Spinal cord (tissue), 10 donors: ENCODE results near the gene PDIA3. TPM values are rescaled to one million over a fixed set of nuclear protein-coding genes. Genes with fewer than 3 reads are reported as not detected.
"Not testable (repeated sequence)": the region's sequence is repeated elsewhere in the genome, so short reads cannot be mapped to it uniquely, and the experiment has no call there.

Source experiments
- DNase-seq, 6 donors: peaks; one replicate each; pipeline versions ENCODE4 v3.0.0 to v3.0.0-alpha.2; 2013 to 2015; ENCODE audit warnings: low spot score in 6 of 6, low read depth in 4 of 6
- H3K27ac ChIP-seq: one replicate; pipeline ENCODE4 v1.5.1; 2013; ENCODE audit warnings: low read depth, low read length, control low read depth
- H3K27me3 ChIP-seq: one replicate; pipeline ENCODE4 v1.6.1; 2013; ENCODE audit warnings: low read length; ENCODE audit not compliant: control insufficient read depth, insufficient read depth
- H3K36me3 ChIP-seq: one replicate; pipeline ENCODE4 v1.6.1; 2013; ENCODE audit warnings: low read length; ENCODE audit not compliant: control insufficient read depth, insufficient read depth
- H3K4me1 ChIP-seq: one replicate; pipeline ENCODE4 v1.6.1; 2013; ENCODE audit warnings: low read length; ENCODE audit not compliant: control insufficient read depth, insufficient read depth
- H3K4me3 ChIP-seq: one replicate; pipeline ENCODE4 v1.5.1; 2013; ENCODE audit warnings: low read depth, low read length, control low read depth
- H3K9me3 ChIP-seq: one replicate; pipeline ENCODE4 v1.6.1; 2013; ENCODE audit warnings: low read length; ENCODE audit not compliant: control insufficient read depth, insufficient read depth
- WGBS: methylation state at CpG from one replicate; pipeline ENCODE4 v1.1.5; 2013; ENCODE audit warnings: missing lambda C conversion rate; ENCODE audit not compliant: insufficient coverage; 5-methylcytosine and 5-hydroxymethylcytosine counted together
- polyA plus RNA-seq, 2 donors: library from polyadenylated mRNA; unstranded; fragments of 120-200 nt; gene quantifications; one replicate each; pipeline ENCODE4 v1.2.1, GENCODE V29; 2013; ENCODE audit not compliant: insufficient read length in 2 of 2
- small RNA-seq: library from RNA; depleted of rRNA; stranded (forward); fragments of <200 nt; gene quantifications from one replicate; pipeline ENCODE3, GENCODE V24; 2014; ENCODE audit warnings: low replicate concordance
- total RNA-seq, 2 donors: library from RNA; depleted of rRNA in 1 of 2; stranded (reverse); fragments of 120-200 nt in 1 of 2; fragments of >200 nt in 1 of 2; gene quantifications; one replicate each; pipeline versions ENCODE4 v1.2.3 to v1.2.4, GENCODE V29; 2013 to 2014
- donor health status: healthy.

Gene PDIA3
- total and polyA plus RNA-seq, 4 donors, result 120 to 272 (median 221) TPM

DNA sequence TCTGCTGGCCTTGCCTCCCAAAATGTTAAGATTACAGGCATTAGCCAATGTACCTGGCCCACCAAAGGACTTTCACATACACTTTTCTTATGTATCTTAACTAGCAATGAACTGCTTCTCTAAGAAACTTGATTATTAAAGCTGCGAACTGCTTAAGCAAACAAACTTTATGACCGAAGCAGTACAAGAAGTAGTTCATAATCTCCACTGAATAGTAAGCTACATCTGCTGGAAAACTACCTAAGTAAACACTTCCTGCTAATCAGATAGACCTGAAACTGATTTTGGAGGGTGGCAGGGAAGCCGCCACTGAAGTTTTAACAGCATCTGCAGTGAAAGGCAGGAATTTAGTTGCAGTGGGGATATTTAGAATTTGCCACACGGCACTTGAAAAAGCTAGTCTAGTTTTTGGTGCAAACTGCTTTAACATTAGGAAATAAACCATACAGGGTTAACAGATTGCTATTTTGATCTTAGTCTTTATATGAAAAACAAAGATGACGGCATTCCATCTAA, 62.3 kb downstream of the PDIA3 start:
- no CpG with 5 or more reads among the region's 5 CpGs for WGBS
- H3K36me3 ChIP-seq, result peaks cover 68% of the 10 kb centered on the region

DNA sequence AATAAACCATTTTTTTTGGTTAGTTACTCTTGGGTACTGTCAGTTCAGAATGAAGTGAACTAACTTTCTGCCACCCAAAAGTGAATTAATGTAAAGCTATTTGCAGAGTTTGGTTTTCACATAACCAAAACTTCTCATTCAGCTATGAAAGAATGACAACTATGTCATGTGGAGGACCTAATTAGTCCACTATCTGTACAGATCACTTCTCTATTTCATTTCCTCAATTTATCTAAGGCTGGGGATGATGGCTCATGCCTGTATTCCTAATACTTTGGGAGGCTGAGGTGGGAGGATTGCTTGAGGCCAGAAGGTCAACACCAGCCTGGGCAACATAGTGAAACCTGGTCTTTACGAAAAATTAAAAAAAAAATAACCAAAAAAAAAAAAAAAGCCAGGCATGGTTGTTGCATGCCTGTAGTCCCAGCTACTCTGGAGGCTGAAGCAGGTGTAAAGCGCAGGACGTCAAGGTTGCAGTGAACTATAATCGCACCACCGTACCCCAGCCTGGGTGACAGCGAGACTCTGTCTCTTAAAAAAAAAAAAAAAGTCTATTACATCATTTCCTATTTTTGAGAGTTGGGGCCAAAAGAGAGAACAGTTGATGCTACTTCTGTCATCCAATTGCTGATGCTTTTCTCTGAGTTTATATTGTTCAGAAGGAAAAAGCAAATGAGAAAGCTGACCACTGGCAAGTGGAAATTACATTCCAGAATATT, 62.9 kb downstream of the PDIA3 start:
- no peaks in the 10 kb centered on the region for H3K9me3 ChIP-seq
- 100% methylated on average over 1 of the region's 6 CpGs for WGBS

More for the DNA sequence above, 62.3 kb downstream of the PDIA3 start:
- no peak overlapping the region for H3K27ac ChIP-seq
- no peak for DNase-seq
- no peaks in the 10 kb centered on the region for H3K4me1 ChIP-seq
- no peak overlapping the region for H3K4me3 ChIP-seq
- H3K9me3 ChIP-seq, result no peaks in the 10 kb centered on the region
- no peaks in the 10 kb centered on the region for H3K27me3 ChIP-seq

DNA sequence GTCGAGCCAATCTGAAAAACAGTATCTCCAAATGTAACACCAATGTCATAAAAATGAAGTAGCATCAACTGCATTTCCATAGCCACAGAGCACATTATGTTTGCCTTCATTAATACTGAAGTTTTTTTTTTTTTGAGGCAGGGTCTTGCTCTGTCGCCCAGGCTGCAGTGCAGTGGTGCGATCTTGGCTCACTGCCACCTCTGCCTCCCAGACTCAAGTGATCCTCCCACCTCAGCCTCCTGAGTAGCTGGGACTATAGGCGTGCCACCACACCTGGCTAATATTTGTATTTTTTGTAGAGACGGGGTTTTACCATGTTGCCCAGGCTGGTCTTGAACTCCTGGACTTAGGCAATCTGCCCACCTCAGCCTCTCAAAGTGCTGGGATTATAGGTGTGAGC, 68.8 kb downstream of the PDIA3 start:
- H3K27ac ChIP-seq, H3K4me3 ChIP-seq, H3K4me1 ChIP-seq, H3K9me3 ChIP-seq, DNase-seq, H3K27me3 ChIP-seq: not testable (repeated sequence)
- 100% methylated on average over 1 of the region's 5 CpGs for WGBS
- peaks cover 58% of the 10 kb centered on the region for H3K36me3 ChIP-seq

More for the DNA sequence above, 62.9 kb downstream of the PDIA3 start:
- Histone ChIP-seq H3K27me3 (no peaks in the 10 kb centered on the region), H3K4me3 (no peak overlapping the region), H3K27ac (no peak overlapping the region), H3K4me1 (no peaks in the 10 kb centered on the region), H3K36me3 (peaks cover 71% of the 10 kb centered on the region)
- no peak for DNase-seq

DNA sequence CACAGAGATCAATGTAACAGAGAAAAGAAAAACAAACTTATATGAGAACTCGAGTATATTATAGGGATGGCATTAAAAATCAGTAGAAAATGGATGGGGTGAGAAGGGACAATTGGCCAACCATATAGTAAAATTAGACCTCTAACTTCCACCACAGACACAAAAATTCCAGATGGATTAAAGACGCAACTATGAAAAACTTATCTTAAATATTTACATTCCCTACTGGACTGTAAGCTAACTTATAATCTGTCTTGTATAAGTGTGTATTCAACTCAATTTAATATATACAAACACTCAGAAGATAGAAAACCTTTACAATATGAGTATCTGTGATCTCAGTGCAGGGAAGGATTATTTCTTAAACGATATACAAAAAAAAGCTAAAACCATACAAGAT, 75.3 kb downstream of the PDIA3 start:
- Histone ChIP-seq H3K9me3 (no peaks in the 10 kb centered on the region), H3K27me3 (no peaks in the 10 kb centered on the region), H3K4me1 (peaks cover 20% of the 10 kb centered on the region), H3K36me3 (peaks cover 3% of the 10 kb centered on the region), H3K27ac (no peak overlapping the region), H3K4me3 (no peak overlapping the region)
- WGBS, result no CpG with 5 or more reads among the region's 3 CpGs
- DNase-seq, result no peak

Small RNA genes within 50 kb of the gene (small RNA-seq; reads per million reads assigned to genes)
- gene MIR1282, result not detected
- not detected for gene RNU6-353P
- gene RNU6-354P, result not detected

Other genes starting within 250 kb of the PDIA3 start
- 100 to 1,000 TPM in 1 of 2 donors, 10 to 100 TPM in 1; 71.6 to 148 TPM for gene MAP1A, start 228.8 kb upstream of the PDIA3 start, total RNA-seq
- gene MAP1A, start 228.8 kb upstream of the PDIA3 start, polyA plus RNA-seq, result 100 to 1,000 TPM; 189 to 230 TPM
- gene PPIP5K1, start 156.2 kb upstream of the PDIA3 start, total RNA-seq, result 10 to 100 TPM; 25.7 to 33.6 TPM
- gene PPIP5K1, start 156.2 kb upstream of the PDIA3 start, polyA plus RNA-seq, result 10 to 100 TPM; 28.0 to 43.3 TPM
- 10 to 100 TPM; 12.8 to 17.7 TPM for gene CKMT1B, start 152.4 kb upstream of the PDIA3 start, total RNA-seq
- 100 to 1,000 TPM in 1 of 2 donors, 10 to 100 TPM in 1; 91.5 to 120 TPM for gene CKMT1B, start 152.4 kb upstream of the PDIA3 start, polyA plus RNA-seq
- 1 to 10 TPM in 1 of 2 donors, under 1 TPM in 1; 0.59 to 1.5 TPM for gene STRC, start 127.6 kb upstream of the PDIA3 start, total RNA-seq
- gene STRC, start 127.6 kb upstream of the PDIA3 start, polyA plus RNA-seq, result 1 to 10 TPM; 3.1 to 7.0 TPM
- gene CATSPER2, start 97.6 kb upstream of the PDIA3 start, total RNA-seq, result 1 to 10 TPM; 2.6 to 5.1 TPM
- 10 to 100 TPM in 1 of 2 donors, 1 to 10 TPM in 1; 7.5 to 15.6 TPM for gene CATSPER2, start 97.6 kb upstream of the PDIA3 start, polyA plus RNA-seq
- 10 to 100 TPM in 1 of 2 donors, 1 to 10 TPM in 1; 7.1 to 21.5 TPM for gene CKMT1A, start 52.6 kb upstream of the PDIA3 start, total RNA-seq
- 10 to 100 TPM; 48.9 to 54.7 TPM for gene CKMT1A, start 52.6 kb upstream of the PDIA3 start, polyA plus RNA-seq
- gene ELL3, start 30.5 kb downstream of the PDIA3 start, total RNA-seq, result 1 to 10 TPM; 2.8 to 6.2 TPM
- 1 to 10 TPM; 2.9 to 3.6 TPM for gene ELL3, start 30.5 kb downstream of the PDIA3 start, polyA plus RNA-seq
- gene SERF2, start 45.9 kb downstream of the PDIA3 start, total RNA-seq, result 100 to 1,000 TPM; 134 to 884 TPM
- 100 to 1,000 TPM; 506 to 536 TPM for gene SERF2, start 45.9 kb downstream of the PDIA3 start, polyA plus RNA-seq
- under 1 TPM in 1 of 2 donors, not detected in 1; 0.72 TPM for gene SERINC4, start 53.8 kb downstream of the PDIA3 start, total RNA-seq
- under 1 TPM in 1 of 2 donors, not detected in 1; 0.29 TPM for gene SERINC4, start 53.8 kb downstream of the PDIA3 start, polyA plus RNA-seq
- 1 to 10 TPM; 5.1 to 5.4 TPM for gene HYPK, start 54.2 kb downstream of the PDIA3 start, total RNA-seq
- gene HYPK, start 54.2 kb downstream of the PDIA3 start, polyA plus RNA-seq, result 1 to 10 TPM; 6.1 to 9.0 TPM
- 10 to 100 TPM; 25.6 to 43.7 TPM for gene MFAP1, start 78.3 kb downstream of the PDIA3 start, total RNA-seq
- gene MFAP1, start 78.3 kb downstream of the PDIA3 start, polyA plus RNA-seq, result 10 to 100 TPM; 41.2 to 43.6 TPM
- 10 to 100 TPM; 10.7 to 10.8 TPM for gene WDR76, start 80.6 kb downstream of the PDIA3 start, total RNA-seq
- 10 to 100 TPM; 10.1 to 10.8 TPM for gene WDR76, start 80.6 kb downstream of the PDIA3 start, polyA plus RNA-seq